ENCODE results near the gene MPRIP.
"Not testable (repeated sequence)": the region's sequence is repeated elsewhere in the genome, so short reads cannot be mapped to it uniquely, and the experiment has no call there.

Gene MPRIP, protein sequence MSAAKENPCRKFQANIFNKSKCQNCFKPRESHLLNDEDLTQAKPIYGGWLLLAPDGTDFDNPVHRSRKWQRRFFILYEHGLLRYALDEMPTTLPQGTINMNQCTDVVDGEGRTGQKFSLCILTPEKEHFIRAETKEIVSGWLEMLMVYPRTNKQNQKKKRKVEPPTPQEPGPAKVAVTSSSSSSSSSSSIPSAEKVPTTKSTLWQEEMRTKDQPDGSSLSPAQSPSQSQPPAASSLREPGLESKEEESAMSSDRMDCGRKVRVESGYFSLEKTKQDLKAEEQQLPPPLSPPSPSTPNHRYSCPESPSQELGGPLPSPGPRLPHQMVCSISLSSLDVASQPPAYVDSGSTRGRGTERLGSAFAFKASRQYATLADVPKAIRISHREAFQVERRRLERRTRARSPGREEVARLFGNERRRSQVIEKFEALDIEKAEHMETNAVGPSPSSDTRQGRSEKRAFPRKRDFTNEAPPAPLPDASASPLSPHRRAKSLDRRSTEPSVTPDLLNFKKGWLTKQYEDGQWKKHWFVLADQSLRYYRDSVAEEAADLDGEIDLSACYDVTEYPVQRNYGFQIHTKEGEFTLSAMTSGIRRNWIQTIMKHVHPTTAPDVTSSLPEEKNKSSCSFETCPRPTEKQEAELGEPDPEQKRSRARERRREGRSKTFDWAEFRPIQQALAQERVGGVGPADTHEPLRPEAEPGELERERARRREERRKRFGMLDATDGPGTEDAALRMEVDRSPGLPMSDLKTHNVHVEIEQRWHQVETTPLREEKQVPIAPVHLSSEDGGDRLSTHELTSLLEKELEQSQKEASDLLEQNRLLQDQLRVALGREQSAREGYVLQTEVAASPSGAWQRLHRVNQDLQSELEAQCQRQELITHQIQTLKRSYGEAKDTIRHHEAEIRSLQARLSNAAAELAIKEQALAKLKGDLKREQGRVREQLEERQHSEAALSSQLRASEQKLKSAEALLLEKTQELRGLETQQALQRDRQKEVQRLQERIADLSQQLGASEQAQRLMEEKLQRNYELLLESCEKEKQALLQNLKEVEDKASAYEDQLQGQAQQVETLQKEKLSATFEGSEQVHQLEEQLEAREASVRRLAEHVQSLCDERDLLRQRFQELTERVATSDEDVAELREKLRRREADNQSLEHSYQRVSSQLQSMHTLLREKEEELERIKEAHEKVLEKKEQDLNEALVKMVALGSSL (N-terminal part only)

GRCh38 chr17:17042384-17042736, at the start of gene MPRIP:
TSS of gene MPRIP (plus strand) at chr17:17042457. CDS start at chr17:17042849, 392 bp downstream.
- no peak for DNase-seq

GRCh38 chr17:16994631-16995030, 47.6 kb upstream of the MPRIP start:
- no peak for DNase-seq

- no peak for DNase-seq
Observed at GRCh38 chr17:16995930-16996329, 46.3 kb upstream of the MPRIP start.

DNA sequence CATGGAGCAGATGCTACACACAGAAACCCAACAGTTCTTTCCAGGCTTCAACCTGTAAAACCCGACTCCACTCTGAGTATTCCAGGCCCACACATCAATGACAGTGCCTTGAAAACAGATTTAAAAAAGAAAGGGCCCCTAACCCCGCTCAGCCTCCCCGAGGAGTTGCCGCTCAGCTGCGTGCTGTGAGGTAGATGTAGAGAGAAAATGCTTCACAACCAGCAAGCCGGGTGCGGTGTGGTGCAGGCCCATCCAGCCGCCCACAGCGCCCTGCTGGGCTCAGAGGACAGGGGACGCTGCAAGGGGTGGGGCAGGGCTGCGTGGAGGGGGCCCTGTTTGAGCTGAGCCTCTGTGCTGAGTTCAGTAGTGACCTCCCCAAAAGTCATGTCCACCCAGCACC, 45.5 kb upstream of the MPRIP start:
- DNase-seq = not testable (repeated sequence)

GRCh38 chr17:16997514-16998429, 44.5 kb upstream of the MPRIP start:
- DNase-seq = no peak

DNA sequence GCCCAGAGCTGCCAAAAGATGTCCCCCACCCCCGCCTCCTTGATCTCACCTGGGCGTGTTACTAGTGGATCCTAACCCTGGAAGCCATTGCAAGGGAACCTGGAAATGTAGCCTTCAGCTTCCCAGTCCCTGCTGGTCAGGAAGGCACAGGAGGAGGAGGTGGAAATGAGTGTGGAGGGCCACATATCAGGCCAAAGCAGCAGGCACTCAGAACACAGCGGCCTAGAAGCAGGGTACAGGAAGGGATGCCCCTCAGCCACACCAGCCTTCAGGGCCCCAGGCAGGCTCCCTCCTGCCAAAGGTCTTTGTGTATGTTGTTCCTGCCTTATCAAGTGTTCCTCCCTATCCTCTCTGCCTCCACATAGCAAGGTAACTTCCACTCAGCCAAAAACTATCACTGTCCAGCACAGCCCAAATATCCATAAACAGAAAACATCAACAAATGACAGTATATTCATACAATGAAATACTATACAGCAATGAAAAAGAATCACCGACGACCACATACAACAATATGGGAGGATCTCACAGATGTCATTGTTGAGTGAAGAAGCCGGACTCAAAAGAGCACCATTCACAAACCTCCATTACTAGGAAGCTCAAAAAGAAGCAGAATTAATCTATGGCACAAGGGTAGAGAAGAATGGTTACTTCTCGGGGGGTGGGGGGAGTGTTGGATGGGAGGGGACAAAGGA, 42.2 kb upstream of the MPRIP start:
- no peak for DNase-seq

- DNase-seq = no peak
Observed at GRCh38 chr17:17001076-17001777, 41.0 kb upstream of the MPRIP start.

- DNase-seq = peak; percentile 83
Observed at GRCh38 chr17:17001874-17002520, 40.3 kb upstream of the MPRIP start.

GRCh38 chr17:17002731-17003715, 39.2 kb upstream of the MPRIP start:
- not testable (repeated sequence) for DNase-seq

- no peak for DNase-seq
Observed at GRCh38 chr17:17004251-17004996, 37.8 kb upstream of the MPRIP start.

DNA sequence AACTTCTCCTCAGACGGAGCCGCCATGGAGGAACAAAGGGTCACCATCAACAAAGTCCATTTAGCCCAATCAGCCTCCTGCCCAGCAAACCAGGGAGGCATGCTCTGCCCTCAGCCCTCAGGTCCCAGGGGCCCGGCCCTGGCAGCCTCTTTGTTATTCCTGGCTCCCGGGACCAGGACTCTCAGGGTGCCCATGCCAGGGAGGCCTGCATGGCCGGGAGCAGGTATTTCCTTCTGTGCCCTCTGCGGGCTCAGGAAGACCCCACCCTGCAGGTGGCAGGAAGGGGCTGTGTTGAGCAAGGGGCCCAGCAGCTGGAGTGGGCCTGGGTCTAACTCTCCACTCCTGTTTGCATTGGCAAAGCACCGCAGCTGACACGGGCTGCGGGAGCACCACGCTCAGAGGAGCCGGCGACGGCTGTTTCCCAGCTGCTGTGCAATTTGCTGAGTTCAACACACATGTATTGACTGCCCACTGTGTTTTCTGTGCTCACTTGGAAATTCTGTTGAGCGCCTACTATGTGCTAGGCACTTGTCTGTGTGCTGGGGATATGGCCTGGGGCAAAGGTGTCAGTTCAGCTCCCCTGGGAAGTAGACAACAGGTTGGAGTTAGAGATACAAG, 37.2 kb upstream of the MPRIP start:
- not testable (repeated sequence) for DNase-seq

- DNase-seq = not testable (repeated sequence)
Observed at GRCh38 chr17:17007891-17008290, 34.4 kb upstream of the MPRIP start.

DNA sequence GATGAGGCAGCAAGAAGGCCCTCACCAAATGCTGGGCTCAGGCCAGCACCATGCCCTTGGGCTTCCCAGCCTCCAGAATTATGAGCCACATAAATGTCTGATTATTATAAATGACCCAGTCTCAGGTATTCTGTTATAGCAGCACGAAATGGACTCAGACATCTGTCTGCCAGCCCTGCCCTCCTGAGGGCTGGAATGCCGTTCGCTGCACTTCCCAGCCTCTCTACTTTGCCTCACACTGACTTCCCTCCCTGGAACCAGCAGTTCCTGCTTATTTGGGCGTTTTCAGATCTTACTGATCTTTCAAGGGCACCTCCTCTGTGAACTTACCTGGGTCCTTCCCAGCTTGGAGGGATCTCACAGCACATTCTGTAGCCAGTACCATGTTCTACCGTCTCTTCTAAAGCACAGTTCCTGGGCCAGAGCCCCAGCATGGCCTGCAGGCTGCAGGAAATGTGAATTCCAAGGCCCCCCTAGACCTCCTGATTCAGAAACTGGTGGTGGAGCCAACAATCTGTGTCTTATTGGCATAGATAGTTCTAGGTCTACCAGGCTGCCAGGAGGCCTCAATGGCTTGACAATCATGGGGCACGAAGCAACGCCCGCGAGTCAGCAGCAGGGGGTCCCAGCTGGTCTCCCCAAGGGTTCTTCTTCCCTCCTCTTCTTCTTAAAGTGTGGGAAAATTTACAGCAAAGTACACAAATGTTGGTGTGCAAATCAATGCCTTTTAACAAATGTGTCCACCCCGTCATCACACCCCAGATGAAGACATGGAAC, 33.4 kb upstream of the MPRIP start:
- DNase-seq = not testable (repeated sequence)

DNA sequence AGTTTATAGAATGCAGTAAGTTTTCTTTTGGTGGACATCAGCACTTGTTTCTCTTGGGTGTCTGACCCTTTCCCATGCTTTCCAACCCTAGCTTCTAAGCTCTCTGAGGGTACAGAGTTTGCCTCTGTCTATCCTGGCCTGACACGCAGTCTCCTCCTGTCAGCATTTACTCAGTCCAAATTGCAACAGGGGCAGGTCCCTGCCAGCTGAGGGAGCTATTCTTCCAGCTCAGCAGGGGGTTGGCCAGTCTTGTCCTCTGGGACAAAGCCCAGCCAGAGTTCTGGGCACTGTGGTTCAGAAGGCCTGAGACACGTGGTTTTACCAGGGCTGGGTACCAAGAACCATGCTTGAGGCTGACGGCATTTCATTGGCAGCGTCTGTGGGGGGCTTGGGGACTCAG, 32.3 kb upstream of the MPRIP start:
- DNase-seq = not testable (repeated sequence)

DNA sequence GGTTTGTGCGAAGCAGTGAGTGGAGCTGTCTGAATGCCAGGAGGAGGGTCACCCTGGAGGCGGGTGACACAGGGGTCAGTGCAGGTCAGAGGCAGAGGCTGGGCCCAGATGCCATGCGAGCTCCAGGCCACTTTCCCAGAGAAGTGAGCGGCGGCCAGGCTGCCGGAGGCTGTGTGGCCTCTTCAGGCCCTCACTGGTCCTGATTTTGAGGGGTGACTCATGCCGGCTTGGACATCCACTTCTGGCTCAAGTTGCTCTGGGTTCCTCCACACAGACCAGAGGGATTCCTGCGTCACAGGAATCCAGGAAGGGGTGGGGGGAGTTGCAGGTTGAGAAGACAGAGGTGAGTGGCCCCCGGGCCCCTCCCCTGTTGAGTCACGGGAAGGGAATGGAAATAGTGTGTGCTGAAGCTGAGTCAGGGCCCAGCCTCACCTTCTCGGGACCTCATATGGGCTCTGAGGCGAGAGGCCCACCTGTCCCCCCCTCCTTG, 31.7 kb upstream of the MPRIP start:
- DNase-seq = not testable (repeated sequence)

- DNase-seq = peak; percentile 36
Observed at GRCh38 chr17:17011043-17011907, 31.0 kb upstream of the MPRIP start.
